ENCODE results near the gene DIPK1A. TPM values are rescaled to one million over a fixed set of nuclear protein-coding genes. Genes with fewer than 3 reads are reported as not detected.

DIPK1A gene
- total RNA-seq, 3 donors from 2014 or later: 12.1 to 14.7 (median 14.4) TPM

DNA sequence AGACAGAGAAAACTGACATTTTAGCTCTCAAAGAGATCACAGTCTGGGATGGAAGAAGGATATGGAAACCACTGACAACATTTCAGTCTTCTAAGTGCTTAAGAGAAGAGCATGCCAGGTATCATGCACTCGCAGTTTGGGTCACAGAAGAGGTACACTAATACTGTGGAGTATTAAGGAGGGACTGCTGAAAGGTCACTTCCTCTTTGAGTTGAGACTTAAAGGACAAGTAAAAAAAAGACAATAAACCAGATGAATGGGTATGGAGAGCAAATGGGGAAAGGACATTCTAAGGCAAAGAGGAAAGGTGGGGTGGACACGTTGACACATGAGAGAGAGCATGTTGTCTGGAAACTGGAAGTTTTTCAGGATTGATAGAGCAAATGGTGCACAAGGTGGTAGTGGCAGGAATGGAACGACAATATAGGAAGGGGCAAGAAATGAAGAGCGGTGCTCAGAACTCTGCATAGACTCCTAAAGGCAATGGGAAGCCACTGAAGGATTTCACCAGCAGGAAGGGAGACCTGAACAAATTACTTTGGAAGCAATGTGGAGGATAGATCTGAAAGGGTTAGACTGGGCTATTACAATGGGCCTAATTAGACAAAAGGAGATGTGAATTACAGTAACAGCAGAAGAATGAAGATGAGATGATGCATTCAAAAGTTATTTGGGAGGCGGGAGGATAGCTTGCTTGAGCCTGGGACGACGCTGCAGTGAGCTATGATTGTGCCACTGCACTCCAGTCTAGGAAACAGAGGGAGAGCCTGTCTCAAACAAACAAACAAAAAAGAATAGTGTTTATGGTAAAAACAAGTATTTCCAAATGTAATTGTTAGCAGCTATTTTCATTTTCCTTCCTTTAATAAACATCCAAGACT, 11.1 kb downstream of the DIPK1A start:
- no peak overlapping the region for H3K4me3 ChIP-seq
- intact Hi-C loops (cut with DNase I; ENCODE audit: low total_unique reads): no loop called here
- no peak overlapping the region for H3K27ac ChIP-seq
- H3K9me3 ChIP-seq: no peaks in the 10 kb centered on the region
- H3K27me3 ChIP-seq: no peaks in the 10 kb centered on the region
- DNase-seq (ENCODE audit: low spot score in 2 of 2): no peak
- TF ChIP-seq POLR2AphosphoS5 (IDR thresholded peaks at IDR 0.05): no peak
- TF ChIP-seq POLR2A (IDR thresholded peaks at IDR 0.05): no peak
- TF ChIP-seq, protein P1, sequence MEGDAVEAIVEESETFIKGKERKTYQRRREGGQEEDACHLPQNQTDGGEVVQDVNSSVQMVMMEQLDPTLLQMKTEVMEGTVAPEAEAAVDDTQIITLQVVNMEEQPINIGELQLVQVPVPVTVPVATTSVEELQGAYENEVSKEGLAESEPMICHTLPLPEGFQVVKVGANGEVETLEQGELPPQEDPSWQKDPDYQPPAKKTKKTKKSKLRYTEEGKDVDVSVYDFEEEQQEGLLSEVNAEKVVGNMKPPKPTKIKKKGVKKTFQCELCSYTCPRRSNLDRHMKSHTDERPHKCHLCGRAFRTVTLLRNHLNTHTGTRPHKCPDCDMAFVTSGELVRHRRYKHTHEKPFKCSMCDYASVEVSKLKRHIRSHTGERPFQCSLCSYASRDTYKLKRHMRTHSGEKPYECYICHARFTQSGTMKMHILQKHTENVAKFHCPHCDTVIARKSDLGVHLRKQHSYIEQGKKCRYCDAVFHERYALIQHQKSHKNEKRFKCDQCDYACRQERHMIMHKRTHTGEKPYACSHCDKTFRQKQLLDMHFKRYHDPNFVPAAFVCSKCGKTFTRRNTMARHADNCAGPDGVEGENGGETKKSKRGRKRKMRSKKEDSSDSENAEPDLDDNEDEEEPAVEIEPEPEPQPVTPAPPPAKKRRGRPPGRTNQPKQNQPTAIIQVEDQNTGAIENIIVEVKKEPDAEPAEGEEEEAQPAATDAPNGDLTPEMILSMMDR (IDR thresholded peaks at IDR 0.05): no peak
- no peaks in the 10 kb centered on the region for H3K36me3 ChIP-seq
- H3K4me1 ChIP-seq: no peaks in the 10 kb centered on the region

DNA sequence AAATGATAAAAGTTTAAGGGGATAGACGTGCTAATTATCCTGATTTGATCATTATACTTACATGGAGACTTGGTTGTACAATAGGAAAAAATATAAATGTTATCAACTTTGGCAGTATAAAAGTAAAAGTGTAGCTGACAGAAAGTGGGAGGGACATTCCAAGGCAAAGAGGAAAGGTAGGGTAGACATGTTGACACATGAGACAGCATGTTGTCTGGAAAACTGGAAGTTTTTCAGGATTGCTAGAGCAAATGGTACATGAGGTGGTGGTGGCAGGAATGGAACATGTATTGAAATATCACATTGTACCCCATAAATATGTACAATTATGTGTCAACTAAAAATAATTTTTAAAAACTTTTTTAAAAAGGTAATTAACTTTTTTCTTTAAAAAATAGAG, 13.2 kb downstream of the DIPK1A start:
- no peaks in the 10 kb centered on the region for H3K4me1 ChIP-seq
- intact Hi-C loops (cut with DNase I; ENCODE audit: low total_unique reads): no loop called here

DNA sequence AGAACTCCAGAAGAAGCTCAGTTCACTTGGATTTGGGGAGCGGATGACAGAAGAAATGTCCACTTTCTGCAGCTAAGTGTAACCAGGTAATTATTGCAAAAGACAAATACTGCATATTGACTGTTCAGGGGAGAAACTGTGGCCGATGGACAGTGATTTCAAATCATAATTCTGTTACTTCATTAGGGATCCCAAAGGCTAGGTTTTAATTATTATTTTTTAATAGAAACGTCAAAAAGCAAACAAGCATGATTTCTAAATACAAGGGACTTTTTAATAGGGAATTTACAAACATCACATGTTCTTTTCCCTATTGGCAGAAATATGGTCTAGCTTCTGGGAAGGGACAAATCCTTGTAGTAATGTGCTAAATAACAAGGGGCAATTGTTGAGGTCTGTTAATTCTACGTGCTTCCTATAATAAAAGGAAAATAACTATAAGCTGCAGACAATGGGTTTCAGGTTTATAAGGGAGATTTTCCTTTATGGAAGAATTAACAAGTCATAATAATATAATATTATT, 15.5 kb downstream of the DIPK1A start:
- Histone ChIP-seq H3K27me3 (no peaks in the 10 kb centered on the region), H3K36me3 (no peaks in the 10 kb centered on the region), H3K9me3 (no peaks in the 10 kb centered on the region), H3K27ac (no peak overlapping the region), H3K4me3 (no peak overlapping the region), H3K4me1 (no peaks in the 10 kb centered on the region)
- no peak for DNase-seq (ENCODE audit: low spot score in 2 of 2)
- intact Hi-C loops (cut with DNase I; ENCODE audit: low total_unique reads): no loop called here
- TF ChIP-seq POLR2A (IDR thresholded peaks at IDR 0.05): no peak
- TF ChIP-seq POLR2AphosphoS5 (IDR thresholded peaks at IDR 0.05): no peak
- TF ChIP-seq, protein P1 (IDR thresholded peaks at IDR 0.05): no peak

More for the DNA sequence above, 13.2 kb downstream of the DIPK1A start:
- Histone ChIP-seq H3K36me3 (no peaks in the 10 kb centered on the region), H3K27ac (no peak overlapping the region), H3K4me3 (no peak overlapping the region), H3K27me3 (no peaks in the 10 kb centered on the region), H3K9me3 (no peaks in the 10 kb centered on the region)
- TF ChIP-seq POLR2AphosphoS5 (IDR thresholded peaks at IDR 0.05): no peak
- no peak for TF ChIP-seq POLR2A (IDR thresholded peaks at IDR 0.05)
- TF ChIP-seq, protein P1 (IDR thresholded peaks at IDR 0.05): no peak
- DNase-seq (ENCODE audit: low spot score in 2 of 2): no peak

DNA sequence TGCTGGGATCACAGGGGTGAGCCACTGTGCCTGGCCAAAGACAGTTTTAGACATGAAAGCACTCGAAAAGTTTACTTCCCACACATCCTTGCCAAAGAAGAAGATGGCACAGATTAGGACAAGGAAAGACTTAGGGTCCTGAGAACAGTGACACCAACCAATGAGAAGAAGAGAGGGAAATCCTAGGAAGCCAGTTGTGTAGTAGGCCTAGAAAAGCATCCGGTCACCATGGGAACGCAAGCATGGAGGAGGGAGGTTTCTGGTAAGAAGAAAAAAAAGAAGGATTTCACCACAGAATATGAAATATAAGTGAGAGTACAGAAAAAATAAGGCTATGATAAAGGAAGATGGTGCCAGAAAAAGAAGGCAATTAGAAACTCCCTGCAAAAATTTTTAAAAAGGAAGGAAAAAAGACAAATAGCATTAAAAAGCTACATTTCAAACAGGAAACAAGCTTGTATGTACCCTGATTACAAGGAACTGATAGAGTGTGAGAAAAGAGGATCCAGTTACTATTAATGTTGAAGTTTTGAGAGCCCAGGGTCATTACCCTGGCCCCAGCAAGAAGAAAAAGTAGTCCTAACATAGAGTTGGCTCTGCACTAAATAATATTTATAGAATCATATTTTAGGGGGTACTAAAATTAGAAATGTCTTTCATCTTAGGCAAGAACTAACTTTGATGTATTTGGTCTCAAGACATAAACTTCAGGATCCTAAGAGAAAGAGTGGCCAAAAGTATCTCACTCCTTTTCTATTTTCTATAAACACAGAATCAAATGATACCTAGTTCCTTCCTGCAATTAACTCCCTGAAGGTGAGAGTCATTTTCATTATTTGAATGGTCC, 16.1 kb downstream of the DIPK1A start:
- H3K27ac ChIP-seq: peak overlapping the region in 1 of 2 donors; percentile 45
- no peak overlapping the region for H3K4me3 ChIP-seq
- intact Hi-C loops (cut with DNase I; ENCODE audit: low total_unique reads): no loop called here
- H3K36me3 ChIP-seq: no peaks in the 10 kb centered on the region
- H3K9me3 ChIP-seq: no peaks in the 10 kb centered on the region
- H3K4me1 ChIP-seq: no peaks in the 10 kb centered on the region
- no peak for TF ChIP-seq POLR2A (IDR thresholded peaks at IDR 0.05)
- no peak for TF ChIP-seq POLR2AphosphoS5 (IDR thresholded peaks at IDR 0.05)
- TF ChIP-seq, protein P1 (IDR thresholded peaks at IDR 0.05): no peak
- DNase-seq (ENCODE audit: low spot score in 2 of 2): no peak
- no peaks in the 10 kb centered on the region for H3K27me3 ChIP-seq

Data from breast epithelium (tissue), 4 donors.